Epidermal melanocyte (primary cell): ENCODE results near the gene SELENOH.

Experiments used
- DNase-seq: peaks from one replicate; pipeline ENCODE4 v3.0.0; 2011; ENCODE audit warnings: low spot score; ENCODE audit not compliant: insufficient read length

The SELENOH gene

DNA sequence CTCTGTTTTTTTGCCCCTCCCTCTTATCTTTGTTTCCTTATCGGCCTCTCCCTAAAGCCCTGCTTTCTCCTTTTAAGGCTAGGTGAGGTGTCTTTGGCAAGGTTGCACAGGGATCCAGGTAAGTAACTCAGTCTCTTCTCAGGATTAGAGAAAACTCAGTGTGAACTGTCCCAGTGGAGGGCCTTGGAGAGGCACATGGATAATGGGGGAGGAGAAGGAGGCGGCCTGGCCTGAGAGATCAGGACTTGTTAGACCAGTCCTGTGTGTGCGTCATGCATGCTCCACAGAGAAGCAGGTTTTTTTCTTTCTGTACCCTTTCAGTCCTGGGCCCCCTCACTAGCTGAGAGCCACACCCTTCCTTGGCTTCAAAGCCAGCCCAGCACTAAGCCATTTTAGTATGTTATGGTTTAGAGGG, 40.2 kb downstream of the SELENOH start:
- no peak for DNase-seq

DNA sequence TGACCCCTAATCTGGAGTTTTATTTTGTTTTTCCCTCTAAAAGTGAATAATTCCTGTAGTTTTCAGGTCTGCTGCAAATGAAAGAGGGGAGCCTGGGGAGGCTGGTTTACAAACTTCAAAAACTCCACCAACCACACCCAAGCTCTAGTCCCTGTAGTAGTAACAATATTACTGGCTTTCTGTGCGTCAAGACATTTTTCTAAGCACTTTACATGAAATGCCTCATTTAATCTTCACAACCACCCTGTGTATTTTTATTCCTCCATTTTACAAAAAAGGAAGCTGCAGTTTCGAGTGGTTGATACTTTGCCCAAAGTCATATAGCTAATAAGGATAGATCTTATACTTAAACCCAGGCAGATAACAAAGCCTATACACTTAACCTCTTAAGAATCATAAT, 43.8 kb downstream of the SELENOH start:
- DNase-seq = no peak

DNA sequence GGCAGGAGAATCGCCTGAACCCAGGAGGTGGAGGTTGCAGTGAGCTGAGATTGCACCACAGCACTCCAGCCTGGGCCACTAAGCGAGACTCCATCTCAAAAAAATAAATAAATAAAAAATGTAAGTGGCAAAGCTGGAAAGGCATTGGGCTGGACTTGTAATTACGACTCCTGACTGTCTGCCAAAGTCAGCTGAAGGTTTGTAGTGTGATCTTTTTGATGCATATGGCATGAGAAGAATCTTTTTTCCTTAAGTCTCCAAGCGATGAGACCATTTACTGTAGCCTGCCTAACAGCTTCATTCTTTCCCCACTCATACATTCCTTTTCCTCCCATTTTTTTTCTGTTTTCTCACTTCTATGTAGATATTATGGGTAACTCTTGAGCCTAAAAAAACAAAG, 45.1 kb downstream of the SELENOH start:
- DNase-seq = no peak

DNA sequence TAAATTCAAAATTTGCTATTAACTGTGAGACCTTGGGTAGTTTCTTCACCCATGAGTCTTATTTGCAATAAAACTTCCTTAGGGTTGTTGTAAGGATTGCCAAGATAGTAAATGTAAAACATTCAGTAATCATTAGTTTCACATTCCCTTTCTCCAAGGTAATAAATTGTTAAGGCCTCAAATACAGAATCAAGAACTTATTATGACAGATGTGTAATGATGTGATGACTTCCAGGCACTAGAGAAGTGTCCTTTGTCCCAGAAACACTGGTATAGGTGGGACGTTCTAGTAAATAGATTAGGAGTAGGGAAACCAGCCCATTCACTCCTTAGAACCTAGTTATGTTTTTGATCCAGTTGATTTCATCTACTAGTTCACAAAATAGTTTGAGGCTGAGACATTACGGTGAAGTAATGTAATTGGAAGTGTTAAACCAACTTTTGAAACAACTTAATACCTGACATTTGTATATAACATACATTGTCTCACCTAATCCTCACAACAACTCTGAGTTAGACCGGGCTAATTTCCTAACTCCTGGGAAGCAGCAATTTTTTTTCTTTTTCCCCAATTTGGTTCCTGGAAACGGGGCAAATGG, 45.8 kb downstream of the SELENOH start:
- DNase-seq = no peak

DNA sequence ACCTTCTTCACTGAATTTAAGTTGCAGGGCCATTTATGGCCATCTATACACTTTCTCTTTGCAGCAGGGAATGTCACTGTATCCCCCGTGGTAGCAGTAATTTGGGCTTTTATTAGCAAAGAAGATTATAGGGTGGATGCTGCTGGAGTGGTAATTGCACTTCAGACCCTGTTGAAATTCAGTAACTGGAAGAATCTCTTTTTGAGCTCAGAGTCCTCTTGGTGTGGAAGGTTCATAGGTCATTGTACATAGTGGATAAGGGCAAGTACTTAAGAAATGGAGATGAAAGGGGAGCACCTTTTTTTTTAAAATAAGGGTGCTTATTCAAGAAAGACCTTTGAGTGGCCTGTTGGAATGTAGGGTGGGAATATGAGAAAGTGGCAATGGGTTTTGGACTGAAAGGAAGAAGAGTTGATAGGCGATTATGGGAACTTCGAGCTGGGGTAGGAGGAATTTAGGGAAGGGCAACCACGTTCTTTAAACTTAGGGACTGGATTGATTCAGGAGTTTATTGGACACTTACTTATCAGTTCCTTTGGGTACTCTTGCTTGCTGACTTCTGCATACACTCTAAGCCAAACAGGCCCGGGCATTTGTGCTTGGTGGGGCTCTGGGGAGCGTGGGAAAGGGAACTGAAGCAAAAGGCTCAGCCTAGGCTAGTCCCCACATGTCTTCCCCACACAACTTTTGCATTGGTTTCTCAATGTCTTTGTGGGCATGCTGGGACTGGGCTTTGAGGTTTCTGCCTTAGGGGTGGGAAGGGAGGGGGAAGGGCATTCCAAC, 46.8 kb downstream of the SELENOH start:
- no peak for DNase-seq

DNA sequence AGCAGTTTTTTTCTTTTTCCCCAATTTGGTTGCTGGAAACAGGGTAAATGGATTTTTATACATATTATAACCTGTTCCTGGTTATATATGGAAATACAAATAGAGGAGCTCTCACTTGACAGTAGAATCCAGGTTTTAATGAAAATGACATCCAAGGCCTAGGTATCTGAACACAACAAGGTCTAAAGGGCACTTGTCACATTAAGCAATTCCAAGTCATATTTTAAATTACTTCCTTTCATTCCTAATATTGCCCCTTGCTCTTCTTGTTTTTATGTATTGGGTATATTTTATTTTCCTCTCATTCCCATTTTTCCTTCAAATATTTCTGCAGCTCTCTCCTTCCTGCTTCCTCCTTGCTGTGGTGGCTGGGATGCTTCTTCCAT, 47.4 kb downstream of the SELENOH start:
- DNase-seq = no peak

DNA sequence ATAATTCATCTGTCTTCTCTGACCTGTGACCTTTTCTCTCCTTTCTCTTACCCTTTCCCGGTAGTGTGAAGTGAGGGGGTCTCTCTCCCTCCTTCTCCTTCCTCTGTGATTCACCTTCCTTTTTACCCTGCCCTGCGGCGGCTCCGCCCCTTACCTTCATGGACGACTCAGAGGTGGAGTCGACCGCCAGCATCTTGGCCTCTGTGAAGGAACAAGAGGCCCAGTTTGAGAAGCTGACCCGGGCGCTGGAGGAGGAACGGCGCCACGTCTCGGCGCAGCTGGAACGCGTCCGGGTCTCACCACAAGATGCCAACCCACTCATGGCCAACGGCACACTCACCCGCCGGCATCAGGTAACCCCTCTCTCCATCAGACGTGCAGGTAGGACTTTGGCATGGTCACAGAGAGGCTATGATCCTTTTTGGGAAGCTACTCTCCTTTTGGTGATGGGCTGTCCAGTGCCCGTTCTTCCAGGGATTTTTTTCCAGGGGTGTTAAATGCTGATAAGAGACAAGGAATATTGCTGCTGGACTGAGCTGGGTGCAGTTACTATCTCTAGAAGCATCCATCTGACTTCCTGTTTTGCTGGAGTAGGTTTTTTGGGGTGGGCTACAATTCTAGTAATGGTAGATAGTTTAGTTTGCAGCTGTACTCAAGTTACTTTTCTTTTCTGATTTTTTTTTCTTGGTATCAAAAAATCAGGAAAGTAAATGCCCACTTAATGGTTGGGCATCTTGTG, 50.2 kb downstream of the SELENOH start:
- no peak for DNase-seq

DNA sequence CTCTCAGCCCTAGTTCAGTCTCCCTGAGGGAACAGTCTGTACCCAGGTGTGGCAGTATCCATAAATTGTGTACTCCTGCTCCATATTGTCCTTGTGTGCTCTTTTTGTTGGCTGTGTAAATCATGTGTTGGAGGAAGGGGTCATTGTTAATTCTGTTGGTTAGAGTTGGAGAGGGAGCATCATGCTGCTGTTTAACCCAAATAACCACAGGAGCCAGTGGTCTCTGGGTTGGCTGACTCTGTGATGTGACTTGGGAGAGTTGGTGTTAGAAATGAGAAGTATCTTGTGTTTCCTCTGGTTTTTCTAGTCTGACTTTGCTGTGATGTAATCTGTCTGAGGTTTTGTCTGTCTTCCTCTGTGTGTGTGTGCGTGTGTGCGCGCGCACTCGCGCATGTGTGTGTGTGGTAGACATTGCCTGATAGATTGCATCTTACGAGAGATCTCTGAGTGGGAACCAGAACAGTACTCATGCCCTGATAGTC, 50.8 kb downstream of the SELENOH start:
- DNase-seq = no peak

DNA sequence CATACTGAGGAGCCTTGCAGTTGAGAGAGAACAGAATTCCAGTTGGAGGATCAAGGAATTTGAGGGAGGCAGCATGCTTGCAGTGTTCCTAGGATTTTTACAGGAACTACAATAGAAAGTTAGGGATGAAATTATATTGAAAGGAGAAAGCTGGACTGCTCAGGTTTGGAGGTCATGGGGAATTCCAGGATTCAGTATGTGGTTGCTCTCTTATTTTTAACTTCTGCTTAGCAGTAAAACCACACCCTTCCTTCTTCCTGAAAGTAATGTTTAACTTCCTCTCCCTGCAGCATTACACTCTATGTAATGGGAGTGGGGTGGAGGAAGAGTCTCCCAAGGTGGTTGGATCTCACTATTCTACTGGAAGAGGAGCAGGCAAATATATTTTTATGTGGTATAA, 51.6 kb downstream of the SELENOH start:
- DNase-seq = no peak
